Measurements from ENCODE around the gene FAHD1.

DNA sequence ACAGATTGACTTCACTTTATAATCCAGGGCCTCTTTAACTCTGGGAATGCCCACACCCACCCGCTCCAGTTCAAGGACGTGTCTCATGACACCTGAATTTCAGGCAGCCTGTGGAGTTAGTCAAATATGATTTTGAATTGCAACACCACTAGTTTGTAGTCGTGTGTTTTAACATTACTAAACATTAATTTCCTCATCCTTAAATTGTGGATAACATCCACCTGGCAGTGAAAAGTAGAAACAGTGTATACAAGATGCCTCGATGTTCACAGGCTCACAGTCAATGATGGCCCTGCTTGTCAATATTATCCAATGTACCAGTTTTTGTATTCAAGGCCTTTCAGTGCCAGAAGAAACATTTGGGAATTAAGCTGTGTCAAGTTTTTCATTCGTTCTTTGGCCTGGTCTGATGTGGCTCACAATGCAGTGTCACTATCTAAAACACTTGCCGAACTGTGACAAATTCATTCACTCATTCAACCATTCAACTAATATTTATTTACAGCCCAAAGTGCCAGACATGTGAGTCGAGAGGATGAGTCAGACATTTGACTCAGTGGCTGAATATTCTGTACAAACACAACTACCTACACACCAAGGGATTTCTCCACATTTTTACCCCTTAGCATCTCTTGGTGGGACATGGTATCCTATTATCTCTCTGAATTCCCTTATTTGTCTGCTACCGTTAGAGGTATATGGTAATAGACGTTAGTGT, 43.5 kb downstream of the FAHD1 start:
- TF ChIP-seq, protein P1, sequence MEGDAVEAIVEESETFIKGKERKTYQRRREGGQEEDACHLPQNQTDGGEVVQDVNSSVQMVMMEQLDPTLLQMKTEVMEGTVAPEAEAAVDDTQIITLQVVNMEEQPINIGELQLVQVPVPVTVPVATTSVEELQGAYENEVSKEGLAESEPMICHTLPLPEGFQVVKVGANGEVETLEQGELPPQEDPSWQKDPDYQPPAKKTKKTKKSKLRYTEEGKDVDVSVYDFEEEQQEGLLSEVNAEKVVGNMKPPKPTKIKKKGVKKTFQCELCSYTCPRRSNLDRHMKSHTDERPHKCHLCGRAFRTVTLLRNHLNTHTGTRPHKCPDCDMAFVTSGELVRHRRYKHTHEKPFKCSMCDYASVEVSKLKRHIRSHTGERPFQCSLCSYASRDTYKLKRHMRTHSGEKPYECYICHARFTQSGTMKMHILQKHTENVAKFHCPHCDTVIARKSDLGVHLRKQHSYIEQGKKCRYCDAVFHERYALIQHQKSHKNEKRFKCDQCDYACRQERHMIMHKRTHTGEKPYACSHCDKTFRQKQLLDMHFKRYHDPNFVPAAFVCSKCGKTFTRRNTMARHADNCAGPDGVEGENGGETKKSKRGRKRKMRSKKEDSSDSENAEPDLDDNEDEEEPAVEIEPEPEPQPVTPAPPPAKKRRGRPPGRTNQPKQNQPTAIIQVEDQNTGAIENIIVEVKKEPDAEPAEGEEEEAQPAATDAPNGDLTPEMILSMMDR (IDR thresholded peaks at IDR 0.05 in 4 of 5, conservative IDR thresholded peaks at IDR 0.05 in 1 of 5): no peak
- no peak for TF ChIP-seq POLR2A (IDR thresholded peaks at IDR 0.05)
